Measurements from ENCODE around the gene PIK3CD.

- TF ChIP-seq CTCF (IDR thresholded peaks at IDR 0.05) (no peak), POLR2A (IDR thresholded peaks at IDR 0.05) (no peak)
Observed at GRCh38 chr1:9646037-9646436, 5.5 kb upstream of the PIK3CD start.

Measured in esophagus squamous epithelium (tissue), 4 donors.